Measurements from ENCODE around the gene ABLIM3. TPM values are rescaled to one million over a fixed set of nuclear protein-coding genes. Genes with fewer than 3 reads are reported as not detected.

ABLIM3 gene
- total RNA-seq: not detected

- Mint-ChIP-seq H3K27ac (no peak within 1 kb of the TSS), H3K4me3 (peak within 1 kb of the TSS; percentile 50), H3K9me3 (no peaks in the 10 kb centered on the region), H3K4me1 (peaks cover 6% of the 10 kb centered on the region), H3K36me3 (no peaks in the 10 kb centered on the region), H3K27me3 (peaks cover 46% of the 10 kb centered on the region)
- peak; percentile 77 for DNase-seq
Measured at GRCh38 chr5:149141224-149141956, at the start of gene ABLIM3. Gene ABLIM3, plus strand, starts transcription at chr5:149141493. Its CDS starts 603 bp downstream, at chr5:149142096.

GRCh38 chr5:149093625-149094024 lies 47.7 kb upstream of the ABLIM3 start:
- no peak for DNase-seq
- Mint-ChIP-seq H3K9me3 (peaks cover 17% of the 10 kb centered on the region), H3K27me3 (no peaks in the 10 kb centered on the region), H3K4me1 (no peaks in the 10 kb centered on the region), H3K36me3 (no peaks in the 10 kb centered on the region), H3K27ac (no peak overlapping the region), H3K4me3 (no peak overlapping the region)

GRCh38 chr5:149094996-149095395 lies 46.3 kb upstream of the ABLIM3 start:
- H3K27me3 Mint-ChIP-seq: no peaks in the 10 kb centered on the region
- DNase-seq: no peak
- no peaks in the 10 kb centered on the region for H3K4me1 Mint-ChIP-seq
- H3K4me3 Mint-ChIP-seq: no peak overlapping the region
- peaks cover 4% of the 10 kb centered on the region for H3K36me3 Mint-ChIP-seq
- no peak overlapping the region for H3K27ac Mint-ChIP-seq
- H3K9me3 Mint-ChIP-seq: peaks cover 27% of the 10 kb centered on the region

- Mint-ChIP-seq H3K36me3 (peaks cover 4% of the 10 kb centered on the region), H3K9me3 (peaks cover 38% of the 10 kb centered on the region), H3K4me1 (no peaks in the 10 kb centered on the region), H3K4me3 (no peak overlapping the region), H3K27ac (no peak overlapping the region), H3K27me3 (no peaks in the 10 kb centered on the region)
- DNase-seq: no peak
Measured at GRCh38 chr5:149099920-149100319, 41.4 kb upstream of the ABLIM3 start.

- no peaks in the 10 kb centered on the region for H3K4me1 Mint-ChIP-seq
- H3K27ac Mint-ChIP-seq: no peak overlapping the region
- DNase-seq: no peak
- peaks cover 4% of the 10 kb centered on the region for H3K36me3 Mint-ChIP-seq
- no peaks in the 10 kb centered on the region for H3K27me3 Mint-ChIP-seq
- peaks cover 38% of the 10 kb centered on the region for H3K9me3 Mint-ChIP-seq
- H3K4me3 Mint-ChIP-seq: no peak overlapping the region
Measured at GRCh38 chr5:149100331-149100730, 41.0 kb upstream of the ABLIM3 start.

GRCh38 chr5:149108651-149109280 lies 32.5 kb upstream of the ABLIM3 start:
- Mint-ChIP-seq H3K27me3 (peaks cover 2% of the 10 kb centered on the region), H3K36me3 (no peaks in the 10 kb centered on the region), H3K4me1 (no peaks in the 10 kb centered on the region), H3K4me3 (no peak overlapping the region), H3K27ac (no peak overlapping the region), H3K9me3 (no peaks in the 10 kb centered on the region)
- no peak for DNase-seq

GRCh38 chr5:149110406-149110805 lies 30.9 kb upstream of the ABLIM3 start:
- Mint-ChIP-seq H3K27me3 (peaks cover 9% of the 10 kb centered on the region), H3K27ac (no peak overlapping the region), H3K9me3 (no peaks in the 10 kb centered on the region)

GRCh38 chr5:149113669-149114068 lies 27.6 kb upstream of the ABLIM3 start:
- peaks cover 27% of the 10 kb centered on the region for H3K27me3 Mint-ChIP-seq
- H3K9me3 Mint-ChIP-seq: no peaks in the 10 kb centered on the region

More at GRCh38 chr5:149110406-149110805, 30.9 kb upstream of the ABLIM3 start:
- DNase-seq: no peak
- Mint-ChIP-seq H3K4me1 (no peaks in the 10 kb centered on the region), H3K36me3 (no peaks in the 10 kb centered on the region), H3K4me3 (no peak overlapping the region)

GRCh38 chr5:149114403-149115312 lies 26.6 kb upstream of the ABLIM3 start:
- Mint-ChIP-seq H3K4me1 (peaks cover 3% of the 10 kb centered on the region), H3K27me3 (peaks cover 27% of the 10 kb centered on the region), H3K4me3 (no peak overlapping the region), H3K27ac (no peak overlapping the region), H3K9me3 (no peaks in the 10 kb centered on the region), H3K36me3 (no peaks in the 10 kb centered on the region)
- DNase-seq: peak; percentile 25

More at GRCh38 chr5:149113669-149114068, 27.6 kb upstream of the ABLIM3 start:
- DNase-seq: no peak
- Mint-ChIP-seq H3K4me1 (peaks cover 3% of the 10 kb centered on the region), H3K36me3 (no peaks in the 10 kb centered on the region), H3K27ac (no peak overlapping the region), H3K4me3 (no peak overlapping the region)

- DNase-seq: no peak
- Mint-ChIP-seq H3K4me3 (no peak overlapping the region), H3K9me3 (no peaks in the 10 kb centered on the region), H3K27ac (no peak overlapping the region), H3K36me3 (no peaks in the 10 kb centered on the region), H3K4me1 (peaks cover 3% of the 10 kb centered on the region), H3K27me3 (peaks cover 32% of the 10 kb centered on the region)
Measured at GRCh38 chr5:149117970-149118369, 23.3 kb upstream of the ABLIM3 start.

- peaks cover 3% of the 10 kb centered on the region for H3K4me1 Mint-ChIP-seq
Measured at GRCh38 chr5:149118463-149118862, 22.8 kb upstream of the ABLIM3 start.

GRCh38 chr5:149121145-149121544 lies 20.1 kb upstream of the ABLIM3 start:
- Mint-ChIP-seq H3K27ac (no peak overlapping the region), H3K36me3 (no peaks in the 10 kb centered on the region), H3K9me3 (no peaks in the 10 kb centered on the region), H3K27me3 (peaks cover 27% of the 10 kb centered on the region), H3K4me1 (peaks cover 3% of the 10 kb centered on the region), H3K4me3 (no peak overlapping the region)
- DNase-seq: no peak

More at GRCh38 chr5:149118463-149118862, 22.8 kb upstream of the ABLIM3 start:
- H3K4me3 Mint-ChIP-seq: no peak overlapping the region
- no peaks in the 10 kb centered on the region for H3K36me3 Mint-ChIP-seq
- no peak overlapping the region for H3K27ac Mint-ChIP-seq
- no peak for DNase-seq
- H3K9me3 Mint-ChIP-seq: no peaks in the 10 kb centered on the region
- H3K27me3 Mint-ChIP-seq: peaks cover 32% of the 10 kb centered on the region

- no peaks in the 10 kb centered on the region for H3K36me3 Mint-ChIP-seq
- no peak for DNase-seq
- no peaks in the 10 kb centered on the region for H3K9me3 Mint-ChIP-seq
- H3K4me1 Mint-ChIP-seq: no peaks in the 10 kb centered on the region
- peaks cover 11% of the 10 kb centered on the region for H3K27me3 Mint-ChIP-seq
- H3K4me3 Mint-ChIP-seq: no peak overlapping the region
- H3K27ac Mint-ChIP-seq: no peak overlapping the region
Measured at GRCh38 chr5:149123211-149123610, 18.1 kb upstream of the ABLIM3 start.

- Mint-ChIP-seq H3K4me1 (no peaks in the 10 kb centered on the region), H3K9me3 (no peaks in the 10 kb centered on the region), H3K27me3 (peaks cover 21% of the 10 kb centered on the region), H3K36me3 (no peaks in the 10 kb centered on the region), H3K27ac (no peak overlapping the region), H3K4me3 (no peak overlapping the region)
- DNase-seq: no peak
Measured at GRCh38 chr5:149125386-149125891, 15.9 kb upstream of the ABLIM3 start.

GRCh38 chr5:149126906-149127305 lies 14.4 kb upstream of the ABLIM3 start:
- H3K4me1 Mint-ChIP-seq: no peaks in the 10 kb centered on the region
- H3K9me3 Mint-ChIP-seq: no peaks in the 10 kb centered on the region
- H3K27ac Mint-ChIP-seq: no peak overlapping the region
- no peak overlapping the region for H3K4me3 Mint-ChIP-seq
- no peaks in the 10 kb centered on the region for H3K36me3 Mint-ChIP-seq
- DNase-seq: no peak
- peaks cover 16% of the 10 kb centered on the region for H3K27me3 Mint-ChIP-seq

Measured in activated naive CD8-positive, alpha-beta T cell treated with anti-CD3 and anti-CD28 coated beads for 36 hours (primary cell).